IMR-90 (cell line): ENCODE measurements around the gene LRRC31.

Experiments used
- RAD21 ChIP-seq: IDR thresholded peaks from 2 replicates; pipeline ENCODE4 v1.6.1; 2012; ENCODE audit warnings: low read length, improper control_type of control experiment
- TF ChIP-seq, protein P1 (sequence below): conservative IDR thresholded peaks from 2 replicates; pipeline ENCODE4 v1.5.1; 2012; ENCODE audit warnings: mild to moderate bottlenecking, low read depth, low read length, improper control_type of control experiment
- TF ChIP-seq, protein P2 (sequence below): fragments of 150-350 bp; IDR thresholded peaks from 2 replicates; pipeline ENCODE4 v1.6.1; 2016; ENCODE audit warnings: low read depth, mild to moderate bottlenecking, low read length, moderate library complexity, borderline replicate concordance

- no peak for TF ChIP-seq RAD21
- TF ChIP-seq, protein P1, sequence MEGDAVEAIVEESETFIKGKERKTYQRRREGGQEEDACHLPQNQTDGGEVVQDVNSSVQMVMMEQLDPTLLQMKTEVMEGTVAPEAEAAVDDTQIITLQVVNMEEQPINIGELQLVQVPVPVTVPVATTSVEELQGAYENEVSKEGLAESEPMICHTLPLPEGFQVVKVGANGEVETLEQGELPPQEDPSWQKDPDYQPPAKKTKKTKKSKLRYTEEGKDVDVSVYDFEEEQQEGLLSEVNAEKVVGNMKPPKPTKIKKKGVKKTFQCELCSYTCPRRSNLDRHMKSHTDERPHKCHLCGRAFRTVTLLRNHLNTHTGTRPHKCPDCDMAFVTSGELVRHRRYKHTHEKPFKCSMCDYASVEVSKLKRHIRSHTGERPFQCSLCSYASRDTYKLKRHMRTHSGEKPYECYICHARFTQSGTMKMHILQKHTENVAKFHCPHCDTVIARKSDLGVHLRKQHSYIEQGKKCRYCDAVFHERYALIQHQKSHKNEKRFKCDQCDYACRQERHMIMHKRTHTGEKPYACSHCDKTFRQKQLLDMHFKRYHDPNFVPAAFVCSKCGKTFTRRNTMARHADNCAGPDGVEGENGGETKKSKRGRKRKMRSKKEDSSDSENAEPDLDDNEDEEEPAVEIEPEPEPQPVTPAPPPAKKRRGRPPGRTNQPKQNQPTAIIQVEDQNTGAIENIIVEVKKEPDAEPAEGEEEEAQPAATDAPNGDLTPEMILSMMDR, result no peak
- TF ChIP-seq, protein P2, sequence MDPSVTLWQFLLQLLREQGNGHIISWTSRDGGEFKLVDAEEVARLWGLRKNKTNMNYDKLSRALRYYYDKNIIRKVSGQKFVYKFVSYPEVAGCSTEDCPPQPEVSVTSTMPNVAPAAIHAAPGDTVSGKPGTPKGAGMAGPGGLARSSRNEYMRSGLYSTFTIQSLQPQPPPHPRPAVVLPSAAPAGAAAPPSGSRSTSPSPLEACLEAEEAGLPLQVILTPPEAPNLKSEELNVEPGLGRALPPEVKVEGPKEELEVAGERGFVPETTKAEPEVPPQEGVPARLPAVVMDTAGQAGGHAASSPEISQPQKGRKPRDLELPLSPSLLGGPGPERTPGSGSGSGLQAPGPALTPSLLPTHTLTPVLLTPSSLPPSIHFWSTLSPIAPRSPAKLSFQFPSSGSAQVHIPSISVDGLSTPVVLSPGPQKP, result no peak
These were observed 34.2 kb downstream of the LRRC31 start for GRCh38 chr3:169835533-169835932.
